Mucosa of rectum (tissue), 2 donors: ENCODE results near the gene KIF5A.
"Not testable (repeated sequence)": the region's sequence is repeated elsewhere in the genome, so short reads cannot be mapped to it uniquely, and the experiment has no call there.

Source experiments
- H3K27ac ChIP-seq, 2 donors: one replicate each; pipeline ENCODE4 v1.7.0; 2013; ENCODE audit warnings: inconsistent platforms in 2 of 2, low read depth in 2 of 2, low read length in 2 of 2
- H3K27me3 ChIP-seq, 2 donors: one replicate each; pipeline ENCODE4 v1.7.0; 2013; ENCODE audit warnings: low read length in 2 of 2; ENCODE audit not compliant: control insufficient read depth in 2 of 2, insufficient read depth in 2 of 2
- H3K36me3 ChIP-seq, 2 donors: one replicate each; pipeline ENCODE4 v1.7.0; 2013; ENCODE audit warnings: low read length in 2 of 2; ENCODE audit not compliant: control insufficient read depth in 2 of 2, insufficient read depth in 2 of 2
- H3K4me1 ChIP-seq, 2 donors: one replicate each; pipeline ENCODE4 v1.7.0; 2013; ENCODE audit warnings: low read length in 2 of 2, mild to moderate bottlenecking in 1 of 2; ENCODE audit not compliant: control insufficient read depth in 2 of 2, insufficient read depth in 2 of 2
- H3K4me3 ChIP-seq, 2 donors: one replicate each; pipeline ENCODE4 v1.7.0; 2013; ENCODE audit warnings: low read length in 2 of 2
- H3K9ac ChIP-seq, 2 donors: one replicate each; pipeline ENCODE4 v1.7.0; 2013; ENCODE audit warnings: low read length in 2 of 2, low read depth in 1 of 2, mild to moderate bottlenecking in 1 of 2
- H3K9me3 ChIP-seq, 2 donors: one replicate each; pipeline ENCODE4 v1.7.0; 2013; ENCODE audit warnings: low read length in 2 of 2; ENCODE audit not compliant: control insufficient read depth in 2 of 2
- donor health status: healthy.
- donor health status: Normal muscosa, but diverticular disease.

Gene KIF5A

GRCh38 chr12:57549909-57550640, at the start of gene KIF5A:
KIF5A (plus strand) TSS chr12:57550044; CDS start chr12:57550272, 228 bp downstream.
- Histone ChIP-seq H3K36me3 (no peaks in the 10 kb centered on the region), H3K9ac (peak within 1 kb of the TSS in 1 of 2 donors; percentile 63), H3K27me3 (peaks cover 20 to 26% of the 10 kb centered on the region in 2 donors), H3K4me1 (peaks cover 12 to 14% of the 10 kb centered on the region in 2 donors), H3K9me3 (no peaks in the 10 kb centered on the region), H3K4me3 (peak within 1 kb of the TSS; percentile 43 to 63), H3K27ac (no peak within 1 kb of the TSS)

- no peaks in the 10 kb centered on the region for H3K27me3 ChIP-seq
- no peaks in the 10 kb centered on the region for H3K9me3 ChIP-seq
- no peak overlapping the region for H3K9ac ChIP-seq
- no peak overlapping the region for H3K27ac ChIP-seq
- H3K4me3 ChIP-seq: no peak overlapping the region
- peaks cover 45 to 51% of the 10 kb centered on the region in 2 donors for H3K36me3 ChIP-seq
- H3K4me1 ChIP-seq: no peaks in the 10 kb centered on the region
These were observed 49.6 kb upstream of the KIF5A start for GRCh38 chr12:57500213-57500612.

- H3K27ac ChIP-seq, H3K9ac ChIP-seq, H3K27me3 ChIP-seq, H3K4me3 ChIP-seq, H3K9me3 ChIP-seq, H3K4me1 ChIP-seq: not testable (repeated sequence)
- peaks cover 41 to 61% of the 10 kb centered on the region in 2 donors for H3K36me3 ChIP-seq
These were observed 47.4 kb upstream of the KIF5A start for GRCh38 chr12:57502311-57502969.

- peaks cover 20 to 43% of the 10 kb centered on the region in 2 donors for H3K36me3 ChIP-seq
- H3K4me1 ChIP-seq, H3K27ac ChIP-seq, H3K9ac ChIP-seq, H3K9me3 ChIP-seq, H3K27me3 ChIP-seq, H3K4me3 ChIP-seq: not testable (repeated sequence)
These were observed 43.3 kb upstream of the KIF5A start for GRCh38 chr12:57506541-57506940.

- not testable (repeated sequence) for H3K9ac ChIP-seq, H3K4me3 ChIP-seq, H3K4me1 ChIP-seq, H3K9me3 ChIP-seq, H3K27me3 ChIP-seq, H3K27ac ChIP-seq
- peaks cover 27 to 49% of the 10 kb centered on the region in 2 donors for H3K36me3 ChIP-seq
These were observed 42.0 kb upstream of the KIF5A start for GRCh38 chr12:57507796-57508195.

- no peaks in the 10 kb centered on the region for H3K27me3 ChIP-seq
- no peak overlapping the region for H3K27ac ChIP-seq
- H3K36me3 ChIP-seq: peaks cover 40 to 55% of the 10 kb centered on the region in 2 donors
- no peaks in the 10 kb centered on the region for H3K4me1 ChIP-seq
- no peak overlapping the region for H3K4me3 ChIP-seq
- no peak overlapping the region for H3K9ac ChIP-seq
- H3K9me3 ChIP-seq: no peaks in the 10 kb centered on the region
These were observed 38.7 kb upstream of the KIF5A start for GRCh38 chr12:57511161-57511560.

- H3K36me3 ChIP-seq: peaks cover 45 to 56% of the 10 kb centered on the region in 2 donors
- H3K4me3 ChIP-seq: no peak overlapping the region
- H3K9ac ChIP-seq: no peak overlapping the region
- H3K27ac ChIP-seq: no peak overlapping the region
- no peaks in the 10 kb centered on the region for H3K27me3 ChIP-seq
- H3K9me3 ChIP-seq: no peaks in the 10 kb centered on the region
- no peaks in the 10 kb centered on the region for H3K4me1 ChIP-seq
These were observed 38.1 kb upstream of the KIF5A start for GRCh38 chr12:57511588-57512325.

GRCh38 chr12:57512665-57513064, 37.2 kb upstream of the KIF5A start:
- Histone ChIP-seq H3K27ac (no peak overlapping the region), H3K9me3 (no peaks in the 10 kb centered on the region), H3K4me1 (peaks cover 0 to 2% of the 10 kb centered on the region in 2 donors), H3K4me3 (no peak overlapping the region), H3K36me3 (peaks cover 54 to 65% of the 10 kb centered on the region in 2 donors), H3K27me3 (no peaks in the 10 kb centered on the region), H3K9ac (no peak overlapping the region)

- H3K27me3 ChIP-seq: no peaks in the 10 kb centered on the region
- H3K9ac ChIP-seq: no peak overlapping the region
- H3K36me3 ChIP-seq: peaks cover 54 to 70% of the 10 kb centered on the region in 2 donors
- H3K4me3 ChIP-seq: no peak overlapping the region
- H3K4me1 ChIP-seq: peaks cover 3 to 6% of the 10 kb centered on the region in 2 donors
- no peak overlapping the region for H3K27ac ChIP-seq
- no peaks in the 10 kb centered on the region for H3K9me3 ChIP-seq
These were observed 36.6 kb upstream of the KIF5A start for GRCh38 chr12:57513266-57513665.

- H3K27ac ChIP-seq, H3K9ac ChIP-seq, H3K27me3 ChIP-seq, H3K9me3 ChIP-seq, H3K4me3 ChIP-seq, H3K4me1 ChIP-seq: not testable (repeated sequence)
- peaks cover 54 to 70% of the 10 kb centered on the region in 2 donors for H3K36me3 ChIP-seq
These were observed 36.2 kb upstream of the KIF5A start for GRCh38 chr12:57513677-57514076.
